ENCODE data around the gene FMR1.

GRCh38 chrX:147927256-147927655 is 15.5 kb downstream of the FMR1 start:
- no peak for TF ChIP-seq CTCF (IDR thresholded peaks at IDR 0.05)
- TF ChIP-seq POLR2A (IDR thresholded peaks at IDR 0.05), result no peak
- TF ChIP-seq EP300 (IDR thresholded peaks at IDR 0.05), result no peak

Measured in tibial nerve (tissue), 4 donors.